Naive thymus-derived CD8-positive, alpha-beta T cell (primary cell): ENCODE results near the gene CCDC43. TPM values are rescaled to one million over a fixed set of nuclear protein-coding genes. Genes with fewer than 3 reads are reported as not detected.
"Not testable (repeated sequence)": the region's sequence is repeated elsewhere in the genome, so short reads cannot be mapped to it uniquely, and the experiment has no call there.

Experiments
- ATAC-seq, 2 donors: fragments of 150-1000 bp; cut with Tn5 transposase in 1 of 2; sonication (Bioruptor Pico), chemical (Tn5 transposase) in 1 of 2; 1 replicate in 1 of 2; 2 replicates in 1 of 2; pipeline ENCODE4 v1.10.0; 2021; ENCODE audit warnings: mild to moderate bottlenecking in 2 of 2, moderate library complexity in 2 of 2
- POLR2A ChIA-PET: fragments of 350-600 bp; sonication (Branson Sonifier 250); formaldehyde crosslinking; loops from one replicate; lab custom pipeline; 2021; ENCODE audit warnings: antibody characterized with exemption; lab: Charles Lee
- DNase-seq, 10 donors: peaks; one replicate each; pipeline versions ENCODE4 v3.0.0 to v3.0.0-alpha.2; 2020 to 2022
- H3K27ac Mint-ChIP-seq, 10 donors: one replicate each; pipeline ENCODE4 v1.8.0; 2020 to 2022; ENCODE audit warnings: mild to moderate bottlenecking in 10 of 10, mixed read lengths in 10 of 10, moderate library complexity in 4 of 10, inconsistent platforms in 1 of 10
- H3K27me3 Mint-ChIP-seq, 5 donors: one replicate each; pipeline ENCODE4 v1.8.0; 2021 to 2022; ENCODE audit warnings: mixed read lengths in 5 of 5
- H3K36me3 Mint-ChIP-seq, 3 donors: one replicate each; pipeline ENCODE4 v1.8.0; 2020 to 2022; ENCODE audit warnings: mixed read lengths in 3 of 3, mild to moderate bottlenecking in 2 of 3, inconsistent platforms in 1 of 3
- H3K4me1 Mint-ChIP-seq, 4 donors: one replicate each; pipeline ENCODE4 v1.8.0; 2021 to 2022; ENCODE audit warnings: mixed read lengths in 4 of 4
- H3K4me3 Mint-ChIP-seq, 10 donors: one replicate each; pipeline ENCODE4 v1.8.0; 2020 to 2022; ENCODE audit warnings: mild to moderate bottlenecking in 10 of 10, mixed read lengths in 10 of 10, moderate library complexity in 6 of 10, inconsistent platforms in 1 of 10
- H3K9me3 Mint-ChIP-seq, 9 donors: one replicate each; pipeline ENCODE4 v1.8.0; 2020 to 2022; ENCODE audit warnings: mixed read lengths in 9 of 9, mild to moderate bottlenecking in 3 of 9, inconsistent platforms in 1 of 9, moderate library complexity in 1 of 9
- polyA plus RNA-seq, 3 donors: library from polyadenylated mRNA; unstranded; fragments of 300-500 nt; fragmentation: Illumina TruSeq; gene quantifications; one replicate each; pipeline ENCODE4 v1.2.3, GENCODE V29; 2021
- total RNA-seq, 8 experiments: library from RNA in 2 of 8; stranded (reverse) in 2 of 8; gene quantifications; one replicate each; pipeline ENCODE4 v1.2.3 and lab custom pipeline; 2021 to 2026

Gene CCDC43
- total and polyA plus RNA-seq, 5 experiments from 2014 or later: 9.6 to 20.5 (median 12.6) TPM

- H3K36me3 Mint-ChIP-seq: no peaks in the 10 kb centered on the region
- no peak overlapping the region for H3K4me3 Mint-ChIP-seq
- DNase-seq (no peak), ATAC-seq (no peak)
- H3K27ac Mint-ChIP-seq: no peak overlapping the region
- peaks cover 10 to 25% (median 17%) of the 10 kb centered on the region in 4 donors for H3K4me1 Mint-ChIP-seq
- H3K9me3 Mint-ChIP-seq: no peaks in the 10 kb centered on the region
- H3K27me3 Mint-ChIP-seq: peaks cover 0 to 2% (median 0%) of the 10 kb centered on the region in 5 donors
- POLR2A ChIA-PET: interaction anchor here (1.1 kb wide), 1 partner anchor 14 kb away, joined by 3 read pairs; no protein-coding TSS in a partner anchor
Measured at GRCh38 chr17:44693609-44694008, 4.0 kb upstream of the CCDC43 start.

- H3K27ac Mint-ChIP-seq: peak overlapping the region in 9 of 10 donors; percentile 19 to 98 (median 78)
- POLR2A ChIA-PET: interaction anchor here (0.9 to 2.7 kb wide), 2 partner anchors 17 kb away, joined by 3 to 17 read pairs; partner anchors contain the start of gene DBF4B
- H3K9me3 Mint-ChIP-seq, ATAC-seq, H3K27me3 Mint-ChIP-seq, DNase-seq: not testable (repeated sequence)
- H3K36me3 Mint-ChIP-seq: peaks cover 0 to 14% (median 0%) of the 10 kb centered on the region in 3 donors
- H3K4me3 Mint-ChIP-seq: peak overlapping the region; percentile 40 to 99 (median 56)
- peaks cover 12 to 40% (median 26%) of the 10 kb centered on the region in 4 donors for H3K4me1 Mint-ChIP-seq
Measured at GRCh38 chr17:44690746-44691306, 1.2 kb upstream of the CCDC43 start.

- Mint-ChIP-seq H3K4me1 (peaks cover 12 to 48% (median 27%) of the 10 kb centered on the region in 4 donors), H3K27ac (peak overlapping the region; percentile 97 to 99 (median 98)), H3K4me3 (peak overlapping the region; percentile 92 to 99 (median 97)), H3K9me3 (no peaks in the 10 kb centered on the region), H3K27me3 (no peaks in the 10 kb centered on the region), H3K36me3 (peaks cover 0 to 29% (median 0%) of the 10 kb centered on the region in 3 donors)
- ATAC-seq (peak; percentile 15 to 18), DNase-seq (peak in 1 of 10 donors; percentile 8)
- POLR2A ChIA-PET: interaction anchor here (0.6 to 2.7 kb wide), 2 partner anchors 19 to 22 kb away, joined by 3 to 17 read pairs; partner anchors contain the start of gene DBF4B
Measured at GRCh38 chr17:44688675-44689476, 700 bp downstream of the CCDC43 start.

GRCh38 chr17:44688200-44688599 is 1.4 kb downstream of the CCDC43 start:
- DNase-seq (no peak), ATAC-seq (no peak)
- Mint-ChIP-seq H3K36me3 (peaks cover 0 to 36% (median 4%) of the 10 kb centered on the region in 3 donors), H3K27me3 (no peaks in the 10 kb centered on the region), H3K9me3 (no peaks in the 10 kb centered on the region), H3K27ac (peak overlapping the region in 1 of 10 donors; percentile 33), H3K4me3 (peak overlapping the region in 9 of 10 donors; percentile 92 to 99 (median 96)), H3K4me1 (peaks cover 14 to 51% (median 27%) of the 10 kb centered on the region in 4 donors)
- POLR2A ChIA-PET: interaction anchor here (2.7 kb wide), 1 partner anchor 20 kb away, joined by 17 read pairs; the partner anchor contains the start of gene DBF4B

- POLR2A ChIA-PET: no interaction called here
- peaks cover 14 to 51% (median 27%) of the 10 kb centered on the region in 4 donors for H3K4me1 Mint-ChIP-seq
- H3K27ac Mint-ChIP-seq: no peak overlapping the region
- H3K9me3 Mint-ChIP-seq: no peaks in the 10 kb centered on the region
- DNase-seq: no peak
- H3K36me3 Mint-ChIP-seq: peaks cover 0 to 40% (median 6%) of the 10 kb centered on the region in 3 donors
- no peaks in the 10 kb centered on the region for H3K27me3 Mint-ChIP-seq
- ATAC-seq: no peak
- no peak overlapping the region for H3K4me3 Mint-ChIP-seq
Measured at GRCh38 chr17:44687756-44688155, 1.8 kb downstream of the CCDC43 start.

GRCh38 chr17:44683303-44683702 is 6.3 kb downstream of the CCDC43 start:
- H3K9me3 Mint-ChIP-seq, H3K27me3 Mint-ChIP-seq, POLR2A ChIA-PET, H3K4me3 Mint-ChIP-seq, DNase-seq, ATAC-seq: not testable (repeated sequence)
- H3K4me1 Mint-ChIP-seq: peaks cover 4 to 22% (median 7%) of the 10 kb centered on the region in 4 donors
- H3K36me3 Mint-ChIP-seq: peaks cover 4 to 80% (median 14%) of the 10 kb centered on the region in 3 donors
- peak overlapping the region in 1 of 10 donors; percentile 71 for H3K27ac Mint-ChIP-seq

- DNase-seq: no peak
- peaks cover 4 to 50% (median 8%) of the 10 kb centered on the region in 3 donors for H3K36me3 Mint-ChIP-seq
- no peaks in the 10 kb centered on the region for H3K27me3 Mint-ChIP-seq
- no peaks in the 10 kb centered on the region for H3K4me1 Mint-ChIP-seq
- no peaks in the 10 kb centered on the region for H3K9me3 Mint-ChIP-seq
- POLR2A ChIA-PET: no interaction called here
- ATAC-seq: no peak
- H3K4me3 Mint-ChIP-seq: no peak overlapping the region
- H3K27ac Mint-ChIP-seq: no peak overlapping the region
Measured at GRCh38 chr17:44677136-44677535, 12.4 kb downstream of the CCDC43 start.

- no peak for DNase-seq
- Mint-ChIP-seq H3K27ac (peak overlapping the region in 1 of 10 donors; percentile 47), H3K4me1 (no peaks in the 10 kb centered on the region), H3K36me3 (peaks cover 0 to 22% (median 3%) of the 10 kb centered on the region in 3 donors), H3K4me3 (no peak overlapping the region), H3K27me3 (no peaks in the 10 kb centered on the region), H3K9me3 (no peaks in the 10 kb centered on the region)
- POLR2A ChIA-PET: no interaction called here
- ATAC-seq: no peak
Measured at GRCh38 chr17:44673893-44674292, 15.7 kb downstream of the CCDC43 start.

GRCh38 chr17:44672479-44673093 is 17.0 kb downstream of the CCDC43 start:
- Mint-ChIP-seq H3K4me1 (no peaks in the 10 kb centered on the region), H3K27me3 (no peaks in the 10 kb centered on the region), H3K9me3 (no peaks in the 10 kb centered on the region), H3K36me3 (peaks cover 0 to 9% (median 0%) of the 10 kb centered on the region in 3 donors), H3K4me3 (no peak overlapping the region), H3K27ac (no peak overlapping the region)
- ATAC-seq: no peak
- POLR2A ChIA-PET: no interaction called here
- DNase-seq: no peak

GRCh38 chr17:44666006-44666405 is 23.6 kb downstream of the CCDC43 start:
- Mint-ChIP-seq H3K9me3 (no peaks in the 10 kb centered on the region), H3K27ac (no peak overlapping the region), H3K4me1 (no peaks in the 10 kb centered on the region), H3K27me3 (peaks cover 0 to 6% (median 0%) of the 10 kb centered on the region in 5 donors), H3K36me3 (no peaks in the 10 kb centered on the region), H3K4me3 (no peak overlapping the region)
- POLR2A ChIA-PET: no interaction called here
- ATAC-seq (no peak), DNase-seq (no peak)

- Mint-ChIP-seq H3K4me1 (no peaks in the 10 kb centered on the region), H3K4me3 (no peak overlapping the region), H3K27ac (no peak overlapping the region), H3K36me3 (no peaks in the 10 kb centered on the region), H3K27me3 (peaks cover 0 to 8% (median 0%) of the 10 kb centered on the region in 5 donors), H3K9me3 (no peaks in the 10 kb centered on the region)
- POLR2A ChIA-PET: no interaction called here
- DNase-seq (no peak), ATAC-seq (no peak)
Measured at GRCh38 chr17:44664867-44665266, 24.7 kb downstream of the CCDC43 start.

- Mint-ChIP-seq H3K9me3 (no peaks in the 10 kb centered on the region), H3K4me3 (no peak overlapping the region), H3K4me1 (no peaks in the 10 kb centered on the region), H3K27ac (no peak overlapping the region), H3K36me3 (no peaks in the 10 kb centered on the region), H3K27me3 (peaks cover 0 to 11% (median 0%) of the 10 kb centered on the region in 5 donors)
- no peak for DNase-seq
- POLR2A ChIA-PET: no interaction called here
- no peak for ATAC-seq
Measured at GRCh38 chr17:44663095-44663494, 26.5 kb downstream of the CCDC43 start.
